ENCODE data around the gene SMIM24. TPM values are rescaled to one million over a fixed set of nuclear protein-coding genes. Genes with fewer than 3 reads are reported as not detected.

SMIM24 gene
- total and polyA plus RNA-seq, 9 of the 15 experiments (the other 6 are each of a cell fraction or from before 2014, with no cell fraction given): 0.45 to 12.3 (median 1.4) TPM; not detected in 1

GRCh38 chr19:3478409-3479176 lies 1.7 kb downstream of the SMIM24 start:
- BruUV-seq (replicated peaks): no TSS peak
- Histone ChIP-seq H2AFZ (ENCODE audit: low read depth, low read length) (peak overlapping the region; percentile 74), H4K20me1 (replicated peaks; ENCODE audit: control insufficient read depth, insufficient read depth, low read length) (peaks cover 8% of the 10 kb centered on the region; the same call in 1 of the 2 replicates), H3K9me1 (ENCODE audit: control insufficient read depth, insufficient read depth, low read length) (no peaks in the 10 kb centered on the region), H3K79me2 (ENCODE audit: control insufficient read depth, insufficient read depth, low read length) (no peaks in the 10 kb centered on the region), H3K9ac (ENCODE audit: insufficient read depth in 1 of 2, low read depth in 2 of 2, low read length in 2 of 2) (peak overlapping the region; percentile 43 to 51; a peak in 2 of 4 replicates), H3K4me2 (ENCODE audit: insufficient read depth, low read length) (peak overlapping the region; percentile 80), H3K27me3 (ENCODE audit: control insufficient read depth in 2 of 2, insufficient read depth in 2 of 2, low read length in 2 of 2) (peaks cover 21% of the 10 kb centered on the region in 2 experiments; a peak in 3 of 5 replicates), H3K4me1 (replicated peaks in 1 of 2; ENCODE audit: control insufficient read depth in 2 of 2, insufficient read depth in 2 of 2, low read length in 2 of 2) (peaks cover 11 to 45% of the 10 kb centered on the region in 2 experiments), H3K4me3 (peak overlapping the region; percentile 43), H3K9me3 (replicated peaks; ENCODE audit: control insufficient read depth, insufficient read depth, low read depth, low read length) (no peaks in the 10 kb centered on the region), H3K27ac (ENCODE audit: extremely low read depth, low read depth, low read length) (0 out of 3 replicates have a peak overlapping the region, but pooled peaks have one; percentile 17), H3K36me3 (ENCODE audit: control insufficient read depth, insufficient read depth, low read length) (no peaks in the 10 kb centered on the region)
- ATAC-seq (no peak), FAIRE-seq (no peak), DNase-seq (ENCODE audit: extremely low read depth in 1 of 4, low spot score in 3 of 4) (peak in 3 of 4 experiments; percentile 25 to 56 (median 37))
- intact Hi-C loops (cut with micrococcal nuclease): no loop called here
- TF ChIP-seq RBM34 (IDR thresholded peaks at IDR 0.05; ENCODE audit: borderline replicate concordance, insufficient read depth, low read length) (no peak), TAF9B (IDR thresholded peaks at IDR 0.05; ENCODE audit: partially characterized antibody) (no peak), ZBTB2 (IDR thresholded peaks at IDR 0.05) (no peak), EGR1 (conservative IDR thresholded peaks at IDR 0.05) (peak; percentile 36; the same call in 1 of the 2 replicates), ZBTB9 (CRISPR knock-in tag; IDR thresholded peaks at IDR 0.05) (no peak), FUS (optimal IDR thresholded peaks at IDR 0.05; ENCODE audit: low read depth, low read length) (no peak)
- 7% methylated on average over 22 of the region's 27 CpGs for WGBS (ENCODE audit: insufficient coverage, low coverage, missing lambda C conversion rate)
- in situ Hi-C loops (cut with MboI): no loop called here
- ChIA-PET POLR2A (interaction anchor here (0.5 to 1.9 kb wide), 11 partner anchors 9 to 194 kb away, joined by 3 to 8 read pairs (median 4); partner anchors contain the start of gene DOHH), CTCF (ENCODE audit: low intra/inter-chr PET ratio) (no interaction called here)
